Tibial nerve (tissue), 4 donors: ENCODE measurements around the gene MAP1LC3B.

ENCODE experiments used
- CTCF ChIP-seq, 5 experiments: fragments of 200-600 bp in 3 of 5; fragments of 450-650 bp in 2 of 5; sonication (generic) in 3 of 5; IDR thresholded peaks; one replicate each; pipeline ENCODE4 v1.5.1; 2016 to 2019; ENCODE audit warnings: antibody characterized with exemption in 5 of 5, mild to moderate bottlenecking in 3 of 5, moderate library complexity in 2 of 5
- EP300 ChIP-seq, 2 donors: sonication (generic); formaldehyde crosslinking; IDR thresholded peaks; one replicate each; pipeline ENCODE4 v1.6.1; 2017; ENCODE audit warnings: antibody characterized with exemption in 2 of 2, mild to moderate bottlenecking in 1 of 2
- POLR2A ChIP-seq, 2 donors: fragments of 450-650 bp; IDR thresholded peaks; one replicate each; pipeline ENCODE4 v1.6.1; 2017; ENCODE audit warnings: antibody characterized with exemption in 2 of 2, mild to moderate bottlenecking in 2 of 2, moderate library complexity in 2 of 2

- no peak for TF ChIP-seq POLR2A (IDR thresholded peaks at IDR 0.05)
- TF ChIP-seq CTCF (IDR thresholded peaks at IDR 0.05), result no peak
- TF ChIP-seq EP300 (IDR thresholded peaks at IDR 0.05), result no peak
Measured at GRCh38 chr16:87371261-87371866, 20.8 kb upstream of the MAP1LC3B start.
